HG03064 (cell line): ENCODE data around the gene SMCHD1.
"Not testable (repeated sequence)": the region's sequence is repeated elsewhere in the genome, so short reads cannot be mapped to it uniquely, and the experiment has no call there.

Experiments
- ATAC-seq: cut with Tn5 transposase; IDR thresholded peaks from one replicate; pipeline ENCODE4 v1.9.1; 2021; ENCODE audit warnings: low read depth; ENCODE audit not compliant: unreplicated experiment

The SMCHD1 gene

GRCh38 chr18:2656981-2657512, 1.5 kb downstream of the SMCHD1 start:
- no peak for ATAC-seq

DNA sequence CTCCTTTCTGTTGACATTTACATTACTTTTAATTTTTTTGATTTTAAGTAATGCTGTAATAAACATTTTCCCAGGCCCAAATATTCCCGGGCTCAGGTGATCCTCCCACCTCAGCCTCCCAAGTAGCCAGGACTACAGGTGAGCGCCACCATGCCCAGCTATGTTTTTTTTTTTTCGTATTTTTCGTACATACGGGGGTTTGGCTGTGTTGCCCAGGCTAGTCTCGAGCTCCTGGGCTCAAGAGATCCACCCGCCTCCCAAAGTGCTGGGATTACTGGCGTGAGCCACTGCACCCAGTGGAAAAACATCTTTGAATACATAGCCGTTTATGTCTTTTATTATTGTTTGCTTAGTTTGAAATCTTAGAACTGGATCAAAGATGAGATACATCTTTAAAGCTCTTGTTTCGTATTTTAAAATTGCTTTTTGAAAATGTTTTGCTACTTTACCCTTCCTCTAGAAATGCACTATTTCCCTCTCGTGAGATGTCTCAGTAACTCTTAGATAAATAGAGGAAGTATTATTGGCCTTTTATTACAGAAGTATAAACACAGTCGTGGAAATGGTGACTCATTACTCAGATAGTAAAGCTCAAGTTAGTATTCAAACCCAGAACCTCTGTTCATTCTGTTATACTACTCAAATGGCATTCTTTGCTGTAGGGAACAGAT, 2.4 kb downstream of the SMCHD1 start:
- no peak for ATAC-seq

DNA sequence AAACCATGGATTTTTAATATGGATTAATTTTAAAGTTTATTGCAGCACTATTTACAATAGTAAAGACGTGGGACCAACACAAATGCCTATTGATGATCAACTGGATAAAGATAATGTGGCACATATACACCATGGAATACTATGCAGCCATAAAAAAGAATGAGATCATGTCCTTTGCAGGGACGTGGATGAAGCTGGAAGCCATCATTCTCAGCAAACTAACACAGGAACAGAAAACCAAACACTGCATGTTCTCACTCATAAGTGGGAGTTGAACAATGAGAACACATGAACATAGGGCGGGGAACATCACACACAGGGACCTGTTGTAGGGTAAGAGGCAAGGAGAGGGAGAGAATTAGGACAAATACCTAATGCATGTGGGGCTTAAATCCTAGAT, 5.3 kb downstream of the SMCHD1 start:
- not testable (repeated sequence) for ATAC-seq

DNA sequence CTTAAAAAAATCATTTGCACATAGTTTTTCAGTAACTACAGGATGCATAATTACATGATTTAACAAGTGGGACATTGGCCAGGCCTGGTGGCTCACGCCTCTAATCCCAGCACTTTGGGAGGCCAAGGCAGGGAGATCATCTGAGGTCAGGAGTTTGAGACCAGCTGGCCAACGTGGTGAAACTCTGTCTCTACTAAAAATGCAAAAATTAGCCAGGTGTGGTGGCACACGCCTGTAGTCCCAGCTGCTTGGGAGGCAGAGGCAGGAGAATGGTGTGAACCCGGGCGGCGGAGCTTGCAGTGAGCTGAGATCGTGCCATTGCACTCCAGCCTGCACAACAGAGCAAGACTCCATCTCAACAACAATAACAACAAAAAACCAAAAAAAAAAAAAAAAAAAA, 6.8 kb downstream of the SMCHD1 start:
- ATAC-seq = not testable (repeated sequence)

DNA sequence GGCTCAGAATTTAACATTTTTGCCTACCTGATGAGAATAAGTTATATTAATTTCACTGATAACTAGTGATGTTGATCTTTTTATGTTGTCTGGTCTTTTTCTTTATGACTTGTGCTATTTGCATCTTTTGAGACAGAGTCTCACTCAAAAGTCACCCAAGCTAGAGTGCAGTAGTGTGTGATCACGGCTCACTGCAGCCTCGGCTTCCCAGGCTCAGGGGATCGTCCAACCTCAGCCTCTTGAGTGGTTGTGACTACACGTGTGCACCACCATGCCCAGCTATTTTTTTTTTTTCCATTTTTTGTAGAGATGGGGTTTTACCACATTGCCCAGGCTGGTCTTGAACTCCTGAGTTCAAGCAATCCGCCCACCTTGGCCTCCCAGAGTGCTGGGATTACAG, 7.5 kb downstream of the SMCHD1 start:
- ATAC-seq = no peak

DNA sequence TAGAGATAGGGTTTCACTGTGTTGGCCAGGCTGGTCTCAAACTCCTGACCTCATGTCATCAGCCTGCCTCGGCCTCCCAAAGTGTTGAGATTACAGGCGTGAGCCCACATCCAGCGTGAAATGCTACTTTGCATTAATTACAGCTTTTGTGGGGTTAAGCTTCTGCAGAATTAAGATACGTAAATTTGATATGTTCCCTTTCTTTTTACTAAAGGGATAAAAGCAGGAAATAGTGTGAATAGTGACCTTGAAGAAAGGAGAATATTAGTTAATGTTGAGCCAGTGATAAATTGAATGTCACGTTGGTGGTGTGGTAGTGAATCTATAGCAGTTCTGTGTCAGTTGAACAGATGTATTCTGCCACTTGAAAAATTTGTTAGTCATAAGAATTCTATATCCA, 16.9 kb downstream of the SMCHD1 start:
- no peak for ATAC-seq

- ATAC-seq = no peak
Observed at GRCh38 chr18:2672872-2673271, 17.3 kb downstream of the SMCHD1 start.

- ATAC-seq = not testable (repeated sequence)
Observed at GRCh38 chr18:2678933-2679332, 23.4 kb downstream of the SMCHD1 start.

DNA sequence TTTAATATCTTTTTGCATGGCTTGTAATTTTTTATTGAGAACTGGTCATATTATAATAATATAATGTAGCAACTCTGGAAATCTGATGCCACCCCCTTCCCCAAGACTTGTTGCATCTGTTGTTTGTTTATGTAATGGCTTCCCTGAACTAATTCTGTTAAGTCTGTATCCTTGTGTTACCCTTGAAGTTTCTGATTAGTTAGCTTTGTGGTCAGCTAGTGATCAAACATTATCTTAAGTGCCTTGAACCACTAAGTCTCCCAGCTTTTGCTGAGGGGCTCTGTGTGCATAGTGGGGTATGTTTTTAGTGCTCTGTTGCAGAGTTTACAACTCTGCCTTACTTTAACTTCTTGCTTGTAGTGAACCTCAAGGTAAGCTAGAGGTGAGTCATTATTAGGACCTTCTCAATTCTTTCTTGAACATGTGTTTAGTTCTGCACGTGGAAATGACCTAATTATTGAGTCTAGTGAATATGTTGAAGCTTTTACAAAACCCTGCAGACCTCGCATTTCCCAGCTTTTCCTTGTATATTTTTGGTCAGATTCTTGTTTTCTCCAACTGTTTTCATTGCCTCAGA, 24.8 kb downstream of the SMCHD1 start:
- no peak for ATAC-seq

GRCh38 chr18:2681993-2682603, 26.6 kb downstream of the SMCHD1 start:
- ATAC-seq = no peak

GRCh38 chr18:2683055-2683454, 27.5 kb downstream of the SMCHD1 start:
- ATAC-seq = no peak

DNA sequence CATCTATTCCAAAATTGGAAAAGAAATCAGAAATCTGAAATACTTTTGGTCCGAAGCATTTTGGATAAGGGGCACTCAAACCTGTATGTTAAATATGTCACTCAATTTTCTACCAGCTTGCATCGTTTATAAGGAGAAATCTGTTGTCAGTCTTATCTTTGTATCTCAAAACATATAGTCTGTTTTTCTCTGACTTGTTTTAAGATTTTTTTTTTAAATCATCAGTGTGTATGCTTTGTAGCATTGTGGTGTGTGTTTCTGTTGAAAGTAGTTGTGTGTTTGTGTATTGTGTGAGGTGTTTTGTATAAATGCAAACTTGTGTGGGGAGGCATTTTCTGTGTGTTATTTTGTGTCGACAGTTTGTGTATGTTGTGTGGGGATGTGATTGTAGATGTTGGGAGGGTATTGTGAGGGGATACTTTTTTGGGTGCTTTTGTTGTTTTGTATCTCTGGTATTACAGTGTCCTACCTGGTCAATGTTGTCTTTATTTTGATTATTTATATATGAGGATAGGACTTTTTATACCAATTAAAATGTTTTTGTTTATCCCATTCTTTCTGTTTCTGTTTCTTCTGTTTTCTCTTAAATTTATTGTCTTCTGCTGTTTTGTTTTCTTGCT, 30.9 kb downstream of the SMCHD1 start:
- ATAC-seq = no peak

GRCh38 chr18:2687390-2688001, 32.0 kb downstream of the SMCHD1 start:
- no peak for ATAC-seq

DNA sequence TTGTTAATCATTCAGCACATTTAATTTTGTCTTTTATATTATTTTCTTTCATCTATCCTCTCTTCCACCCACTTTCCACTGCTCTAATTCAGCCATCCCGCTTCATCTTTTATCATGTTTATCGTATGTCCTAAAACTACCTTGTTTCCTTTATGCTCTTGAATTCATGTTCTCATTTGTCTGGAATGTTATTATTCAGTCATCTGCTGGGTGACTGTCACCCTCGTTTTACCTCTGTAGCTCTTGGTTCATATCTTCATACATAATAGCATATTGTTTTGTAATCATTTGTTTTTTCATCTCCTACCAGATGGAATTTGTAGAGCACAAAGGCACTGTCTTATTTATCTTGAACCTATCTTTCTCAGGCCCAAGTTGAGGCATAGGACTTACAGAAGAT, 37.0 kb downstream of the SMCHD1 start:
- ATAC-seq = no peak

DNA sequence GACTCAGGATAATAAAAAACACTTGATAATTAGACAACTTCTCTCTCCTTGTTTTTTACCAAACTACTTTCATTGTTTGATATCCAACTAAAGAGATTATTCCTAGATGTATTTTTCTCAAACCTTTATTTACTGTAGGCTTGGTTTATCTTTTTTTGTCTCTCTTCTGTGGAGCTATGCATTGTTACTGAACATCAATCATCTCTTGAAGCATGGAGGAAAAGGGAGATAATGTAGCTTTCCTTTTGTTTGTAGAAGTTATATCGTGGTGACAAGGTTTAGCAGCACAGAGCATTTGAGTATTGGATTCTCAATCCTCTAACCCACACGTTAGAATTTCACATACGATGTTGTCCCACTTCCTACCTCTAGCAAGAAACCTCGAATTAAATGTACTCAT, 41.7 kb downstream of the SMCHD1 start:
- no peak for ATAC-seq

DNA sequence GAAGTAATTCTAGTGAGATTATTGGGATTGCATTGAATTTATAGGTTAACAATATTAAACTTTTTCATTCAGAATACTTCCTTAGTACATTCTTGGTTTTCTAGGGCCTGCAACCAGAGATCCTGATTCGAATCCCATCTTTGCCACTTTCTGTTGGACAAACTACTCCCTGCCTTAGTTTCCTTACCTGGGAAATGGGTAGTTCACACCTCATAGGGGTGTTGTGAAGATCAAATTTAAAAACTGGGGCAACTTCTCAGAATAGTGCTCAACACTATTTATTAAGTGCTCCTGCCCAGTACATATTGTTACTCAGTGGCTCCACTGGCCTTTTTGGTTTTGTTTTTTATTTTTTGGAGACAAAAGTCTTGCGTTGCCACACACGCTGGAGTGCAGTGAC, 43.5 kb downstream of the SMCHD1 start:
- ATAC-seq = no peak

- ATAC-seq = no peak
Observed at GRCh38 chr18:2704541-2704940, 49.0 kb downstream of the SMCHD1 start.

DNA sequence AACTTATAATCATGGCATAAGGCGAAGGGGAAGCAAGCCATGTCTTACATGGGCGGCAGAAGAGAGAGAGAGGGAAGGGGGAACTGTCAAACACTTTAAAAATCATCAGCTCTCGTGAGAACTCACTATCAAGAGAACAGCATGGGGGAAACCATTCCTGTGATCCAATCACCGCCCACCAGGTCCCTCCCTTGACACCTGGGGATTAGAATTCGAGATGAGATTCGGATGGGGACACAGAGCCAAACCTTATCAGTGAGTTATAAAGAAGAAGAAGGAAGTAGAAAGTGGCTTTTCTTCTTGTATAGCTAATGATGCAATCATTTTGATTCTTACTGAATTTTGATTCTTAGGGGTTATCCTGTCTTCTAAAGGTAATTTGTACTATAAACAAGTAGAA, 51.4 kb downstream of the SMCHD1 start:
- no peak for ATAC-seq

DNA sequence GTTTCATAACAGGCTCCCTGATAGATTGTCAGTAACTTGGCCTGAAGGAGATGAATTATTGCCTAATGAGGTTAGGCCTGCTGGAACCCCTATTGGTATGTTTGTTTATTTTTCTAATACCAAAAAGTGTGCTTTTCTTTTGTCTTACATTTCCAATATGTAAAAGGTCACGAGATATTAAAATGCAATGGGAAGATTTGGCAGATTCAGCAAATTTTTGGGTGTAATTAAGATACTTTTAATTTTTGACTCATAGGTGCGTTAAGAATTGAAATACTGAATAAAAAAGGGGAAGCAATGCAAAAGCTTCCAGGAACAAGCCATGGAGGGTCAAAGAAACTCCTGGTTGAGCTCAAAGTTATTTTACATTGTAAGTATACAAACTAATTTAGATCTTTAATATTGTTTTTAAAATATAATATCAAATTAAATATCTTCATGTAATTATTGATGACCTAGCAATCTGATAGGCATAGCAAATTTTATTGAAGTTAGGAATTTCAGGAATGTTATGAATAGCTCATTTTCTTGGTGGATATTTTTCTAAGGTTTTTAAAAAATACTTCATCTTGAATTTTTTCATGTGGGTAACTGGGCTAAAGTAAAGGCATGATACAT, 52.1 kb downstream of the SMCHD1 start:
- no peak for ATAC-seq

- ATAC-seq = no peak
Observed at GRCh38 chr18:2709316-2709715, 53.8 kb downstream of the SMCHD1 start.

DNA sequence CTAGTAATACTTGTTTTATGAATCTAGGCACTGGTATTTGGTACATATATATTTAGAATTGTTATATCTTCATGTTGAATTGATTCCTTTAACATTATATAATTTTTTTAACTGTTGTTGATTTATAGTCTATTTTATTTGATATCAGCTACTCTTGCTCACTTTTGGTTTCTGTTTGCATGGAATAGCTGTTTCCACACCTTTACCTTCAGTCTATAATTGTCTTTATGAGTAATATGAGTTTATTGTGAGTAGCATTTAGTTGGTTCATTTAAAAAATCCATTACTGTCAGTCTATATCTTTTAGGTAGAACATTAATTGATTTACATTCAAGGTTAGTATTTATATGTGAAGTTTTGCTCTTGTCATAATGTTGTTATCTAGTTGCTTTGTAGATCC, 58.6 kb downstream of the SMCHD1 start:
- no peak for ATAC-seq
